ENCODE measurements around the gene TTC9B.

DNA sequence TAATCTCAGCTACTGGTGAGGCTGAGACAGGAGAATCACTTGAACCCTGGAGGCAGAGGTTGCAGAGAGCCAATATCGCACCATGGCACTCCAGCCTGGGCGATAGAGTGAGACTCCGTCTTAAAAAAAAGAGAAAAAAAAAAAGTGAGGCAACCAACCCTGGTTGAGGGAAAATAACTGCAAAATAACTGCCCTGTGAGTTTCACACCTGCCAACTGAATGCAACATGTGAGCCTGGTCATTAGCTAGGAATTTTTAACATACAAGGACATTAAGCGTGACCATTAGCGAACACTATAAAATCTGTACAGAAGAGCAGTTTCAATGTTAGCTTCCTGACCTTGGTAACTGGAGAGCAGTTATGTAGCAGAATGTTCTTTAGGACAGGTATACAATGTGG lies 10.7 kb upstream of the TTC9B start:
- TF ChIP-seq TOX (CRISPR knock-in tag; IDR thresholded peaks at IDR 0.05; ENCODE audit: borderline replicate concordance) (no peak), ZNF565 (CRISPR knock-in tag; conservative IDR thresholded peaks at IDR 0.05; ENCODE audit: low read depth) (no peak), ZC3H10 (CRISPR knock-in tag; IDR thresholded peaks at IDR 0.05) (no peak), ARNTL (CRISPR knock-in tag; IDR thresholded peaks at IDR 0.05; ENCODE audit: borderline replicate concordance, low read depth) (no peak)
- TF ChIP-seq, protein P1, sequence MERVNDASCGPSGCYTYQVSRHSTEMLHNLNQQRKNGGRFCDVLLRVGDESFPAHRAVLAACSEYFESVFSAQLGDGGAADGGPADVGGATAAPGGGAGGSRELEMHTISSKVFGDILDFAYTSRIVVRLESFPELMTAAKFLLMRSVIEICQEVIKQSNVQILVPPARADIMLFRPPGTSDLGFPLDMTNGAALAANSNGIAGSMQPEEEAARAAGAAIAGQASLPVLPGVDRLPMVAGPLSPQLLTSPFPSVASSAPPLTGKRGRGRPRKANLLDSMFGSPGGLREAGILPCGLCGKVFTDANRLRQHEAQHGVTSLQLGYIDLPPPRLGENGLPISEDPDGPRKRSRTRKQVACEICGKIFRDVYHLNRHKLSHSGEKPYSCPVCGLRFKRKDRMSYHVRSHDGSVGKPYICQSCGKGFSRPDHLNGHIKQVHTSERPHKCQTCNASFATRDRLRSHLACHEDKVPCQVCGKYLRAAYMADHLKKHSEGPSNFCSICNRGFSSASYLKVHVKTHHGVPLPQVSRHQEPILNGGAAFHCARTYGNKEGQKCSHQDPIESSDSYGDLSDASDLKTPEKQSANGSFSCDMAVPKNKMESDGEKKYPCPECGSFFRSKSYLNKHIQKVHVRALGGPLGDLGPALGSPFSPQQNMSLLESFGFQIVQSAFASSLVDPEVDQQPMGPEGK (CRISPR knock-in tag; IDR thresholded peaks at IDR 0.05; ENCODE audit: borderline replicate concordance) = no peak
